GM18499 (cell line): ENCODE results near the gene INO80D.
"Not testable (repeated sequence)": the region's sequence is repeated elsewhere in the genome, so short reads cannot be mapped to it uniquely, and the experiment has no call there.

Source experiments
- ATAC-seq: cut with Tn5 transposase; IDR thresholded peaks from one replicate; pipeline ENCODE4 v1.9.1; 2021; ENCODE audit warnings: moderate number of reproducible peaks; ENCODE audit not compliant: insufficient read depth, unreplicated experiment

INO80D gene, protein sequence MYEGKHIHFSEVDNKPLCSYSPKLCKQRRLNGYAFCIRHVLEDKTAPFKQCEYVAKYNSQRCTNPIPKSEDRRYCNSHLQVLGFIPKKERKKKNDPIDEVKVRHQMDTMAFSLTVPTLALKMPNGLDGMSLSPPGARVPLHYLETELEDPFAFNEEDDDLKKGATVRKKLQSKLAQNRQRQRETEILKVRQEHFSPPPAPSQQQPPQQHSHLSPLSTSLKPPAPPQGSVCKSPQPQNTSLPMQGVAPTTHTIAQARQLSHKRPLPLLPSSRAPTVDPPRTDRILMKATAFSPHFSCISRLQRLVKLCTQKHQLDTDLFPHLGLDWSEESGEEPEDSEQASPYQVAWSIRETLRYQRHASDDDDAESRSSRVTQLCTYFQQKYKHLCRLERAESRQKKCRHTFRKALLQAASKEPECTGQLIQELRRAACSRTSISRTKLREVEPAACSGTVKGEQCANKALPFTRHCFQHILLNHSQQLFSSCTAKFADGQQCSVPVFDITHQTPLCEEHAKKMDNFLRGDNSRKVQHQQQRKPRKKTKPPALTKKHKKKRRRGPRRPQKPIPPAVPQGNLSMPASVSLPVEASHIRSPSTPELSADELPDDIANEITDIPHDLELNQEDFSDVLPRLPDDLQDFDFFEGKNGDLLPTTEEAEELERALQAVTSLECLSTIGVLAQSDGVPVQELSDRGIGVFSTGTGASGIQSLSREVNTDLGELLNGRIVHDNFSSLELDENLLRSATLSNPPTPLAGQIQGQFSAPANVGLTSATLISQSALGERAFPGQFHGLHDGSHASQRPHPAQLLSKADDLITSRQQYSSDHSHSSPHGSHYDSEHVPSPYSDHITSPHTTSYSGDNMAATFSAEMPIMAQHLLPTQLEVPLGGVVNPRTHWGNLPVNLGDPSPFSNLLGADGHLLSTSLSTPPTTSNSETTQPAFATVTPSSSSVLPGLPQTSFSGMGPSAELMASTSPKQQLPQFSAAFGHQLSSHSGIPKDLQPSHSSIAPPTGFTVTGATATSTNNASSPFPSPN

DNA sequence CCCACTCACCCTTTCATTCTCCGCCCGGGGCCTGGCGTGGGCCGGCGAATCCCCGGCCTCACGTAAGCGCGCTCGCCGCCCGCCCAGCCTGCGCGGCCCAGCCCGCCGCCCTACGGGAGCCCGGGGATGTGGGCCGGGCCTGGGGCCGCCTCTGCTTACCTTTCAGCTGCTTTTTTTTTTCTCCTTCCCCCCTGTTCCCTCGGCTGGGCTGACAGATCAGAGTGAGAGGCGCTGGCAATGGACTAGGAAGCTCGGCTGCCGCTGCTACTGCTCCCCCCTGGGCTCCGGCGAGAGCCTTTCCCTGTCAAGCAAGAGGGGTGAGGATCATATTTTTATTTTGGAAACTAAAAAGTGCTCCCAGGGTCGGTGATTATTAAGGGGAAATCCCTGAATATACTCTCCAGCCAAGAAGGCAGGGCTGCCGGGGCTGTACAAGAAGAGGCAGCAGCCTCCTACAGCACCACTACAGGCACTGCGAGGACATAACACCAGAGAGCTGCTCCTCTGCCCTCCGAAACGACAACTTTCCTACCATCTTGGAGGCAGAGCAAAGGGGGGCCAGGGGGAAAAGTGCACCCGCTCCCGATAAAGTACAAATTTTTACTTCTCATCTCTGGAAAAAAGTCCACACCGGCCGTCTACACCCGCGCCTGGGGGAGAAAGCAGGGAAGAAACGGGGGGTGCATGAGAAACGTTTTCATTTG, at the start of gene INO80D:
INO80D (minus strand) TSS at position 433 of the 704 bp plus-strand sequence. CDS start 23,158 bp downstream, outside the sequence.
- ATAC-seq: peak; percentile 71

DNA sequence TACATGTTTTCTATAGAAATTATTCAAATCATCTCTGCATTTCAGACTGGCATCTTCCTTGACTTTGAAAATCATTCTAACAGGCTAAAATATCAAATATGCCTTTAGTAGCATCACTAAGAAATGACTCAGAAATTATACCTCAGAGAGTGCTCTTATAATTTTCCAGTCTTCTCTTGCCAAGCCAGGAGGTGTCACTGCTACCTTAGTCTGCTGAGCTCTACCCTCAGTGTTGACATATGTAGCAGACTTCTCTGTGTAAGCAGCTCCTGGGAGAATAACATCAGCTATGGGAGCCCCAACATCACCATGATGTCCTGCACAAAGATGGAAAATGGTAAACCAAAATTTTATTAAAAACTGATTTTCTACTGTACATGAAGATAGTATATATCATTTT, 41.7 kb upstream of the INO80D start:
- no peak for ATAC-seq

DNA sequence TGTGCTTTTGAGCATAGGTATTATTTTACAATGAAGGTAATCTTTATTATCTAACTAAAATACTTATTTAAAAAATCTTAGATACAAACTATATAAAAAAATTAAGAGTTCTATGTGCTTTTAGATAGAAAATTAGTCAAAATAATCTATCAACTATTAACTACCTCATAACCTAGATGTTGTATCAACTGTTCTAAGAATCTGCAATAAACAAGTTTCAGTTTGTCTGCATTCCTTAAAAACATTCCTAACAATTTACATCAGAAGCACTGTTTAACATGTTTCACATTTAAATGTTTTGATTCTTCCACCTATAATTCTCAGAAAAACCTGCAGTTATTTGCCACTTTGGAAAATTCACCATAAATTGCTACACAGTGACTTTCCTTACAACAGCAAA, 39.9 kb upstream of the INO80D start:
- no peak for ATAC-seq

DNA sequence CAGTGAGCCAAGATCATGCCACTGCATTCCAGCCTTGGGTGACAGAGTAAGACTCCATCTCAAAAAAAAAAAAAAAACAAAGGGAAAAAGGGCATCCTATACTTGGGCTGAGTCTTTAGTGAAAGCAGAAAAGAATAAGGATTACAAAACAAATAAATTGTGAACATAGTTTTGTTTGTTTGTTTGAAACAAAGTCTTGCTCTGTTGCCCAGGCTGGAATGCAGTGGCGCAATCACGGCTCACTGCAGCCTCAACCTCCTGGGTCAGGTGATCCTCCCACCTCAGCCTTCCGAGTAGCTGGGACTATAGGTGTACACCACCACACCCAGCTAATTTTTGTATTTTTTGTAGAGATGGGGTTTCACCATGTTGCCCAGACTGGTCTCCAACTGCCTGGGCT, 36.6 kb upstream of the INO80D start:
- not testable (repeated sequence) for ATAC-seq

DNA sequence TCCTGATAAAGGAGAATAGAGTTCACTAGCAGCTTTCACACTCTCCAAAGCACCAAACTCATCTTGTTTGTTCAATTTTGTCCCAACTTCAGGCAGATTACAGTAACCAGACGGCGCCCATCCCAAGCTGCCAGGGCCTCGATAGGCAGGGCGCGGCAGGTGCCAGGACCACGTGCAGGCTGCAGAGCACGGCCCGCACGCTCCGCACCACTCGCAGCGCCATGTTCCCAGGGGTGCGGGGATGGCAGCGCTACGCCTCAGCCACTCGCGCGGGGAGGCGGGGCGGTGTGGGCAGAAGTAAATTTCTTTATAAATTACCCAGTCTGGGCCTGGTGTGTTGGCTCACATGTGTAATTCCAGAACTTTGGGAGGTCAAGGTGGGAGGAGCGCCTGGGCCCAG, 30.3 kb upstream of the INO80D start:
- no peak for ATAC-seq

DNA sequence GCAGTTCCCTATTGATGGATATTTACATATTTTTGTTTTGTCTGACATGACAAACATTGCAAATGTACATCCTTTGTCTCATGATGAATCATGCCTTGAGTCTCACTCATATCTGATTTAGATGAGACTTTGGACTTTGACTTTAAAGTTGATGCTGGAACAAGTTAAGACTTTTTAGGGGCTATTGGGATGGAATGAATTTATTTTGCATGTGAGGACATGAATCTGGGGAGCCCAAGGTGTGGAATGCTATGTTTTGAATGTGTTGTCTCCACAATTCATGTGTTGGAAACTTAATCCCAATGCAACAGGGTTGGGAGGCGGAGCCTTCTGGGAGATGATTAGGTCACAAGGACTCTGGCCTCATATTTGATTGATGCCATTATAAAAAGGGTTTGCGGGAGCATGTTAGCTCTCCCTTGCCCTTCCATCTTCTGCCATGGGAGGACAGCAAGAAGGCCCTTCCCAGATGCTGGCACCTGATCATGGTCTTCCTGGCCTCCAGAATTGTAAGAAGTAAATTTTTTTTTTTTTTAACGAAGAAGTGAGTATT, 29.1 kb upstream of the INO80D start:
- ATAC-seq: no peak

DNA sequence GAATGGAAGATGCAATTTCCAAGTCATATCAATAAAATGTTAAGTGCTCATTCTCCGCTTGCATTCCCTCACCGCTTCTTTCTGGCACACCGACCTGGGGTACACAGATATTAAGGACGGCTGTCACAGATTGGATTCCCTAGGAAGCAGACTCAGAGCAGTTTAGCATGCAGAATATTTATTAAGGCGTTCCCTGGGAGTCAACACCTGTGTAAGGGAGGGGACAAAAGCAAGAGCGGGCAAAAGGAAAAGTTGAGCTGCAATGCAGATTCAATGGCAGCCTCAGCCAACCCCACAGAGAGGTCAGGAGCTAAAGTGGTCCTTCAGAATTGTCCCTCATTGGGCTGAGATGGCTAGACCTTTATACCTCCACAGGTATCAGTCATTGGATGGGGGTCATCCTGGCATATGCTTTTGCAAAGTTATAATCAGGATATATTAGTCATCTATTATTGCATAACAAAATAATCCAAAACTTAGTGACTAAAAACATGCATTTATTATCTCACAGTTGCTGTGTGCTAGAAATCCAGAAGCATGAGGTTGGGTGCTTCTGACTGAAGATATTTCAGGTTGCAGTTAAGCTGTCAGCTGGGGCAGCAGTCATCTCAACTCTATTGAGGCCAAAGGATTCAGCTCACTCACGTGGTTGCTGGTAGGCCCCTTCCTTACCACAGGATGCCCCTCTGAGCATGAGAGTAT, 27.0 kb upstream of the INO80D start:
- ATAC-seq: no peak

DNA sequence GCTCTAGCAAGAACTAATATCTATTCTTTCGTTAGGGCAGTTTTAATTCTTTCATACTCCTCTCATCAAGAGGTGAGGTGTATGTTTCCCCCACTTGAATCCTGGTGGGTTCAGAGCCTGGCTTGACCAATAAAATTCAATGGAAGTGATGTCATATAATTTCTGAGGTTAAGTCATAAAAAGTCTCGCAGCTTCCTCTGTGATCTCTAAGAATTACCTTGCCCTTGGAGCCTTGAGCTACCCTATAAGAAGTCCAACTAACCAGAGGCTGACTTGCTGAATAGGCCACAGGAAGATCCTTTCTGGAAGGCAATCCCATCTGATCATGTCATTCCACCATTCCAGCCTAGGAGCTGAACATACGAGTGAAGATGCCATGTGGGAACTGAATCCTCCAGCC, 26.1 kb upstream of the INO80D start:
- ATAC-seq: no peak

DNA sequence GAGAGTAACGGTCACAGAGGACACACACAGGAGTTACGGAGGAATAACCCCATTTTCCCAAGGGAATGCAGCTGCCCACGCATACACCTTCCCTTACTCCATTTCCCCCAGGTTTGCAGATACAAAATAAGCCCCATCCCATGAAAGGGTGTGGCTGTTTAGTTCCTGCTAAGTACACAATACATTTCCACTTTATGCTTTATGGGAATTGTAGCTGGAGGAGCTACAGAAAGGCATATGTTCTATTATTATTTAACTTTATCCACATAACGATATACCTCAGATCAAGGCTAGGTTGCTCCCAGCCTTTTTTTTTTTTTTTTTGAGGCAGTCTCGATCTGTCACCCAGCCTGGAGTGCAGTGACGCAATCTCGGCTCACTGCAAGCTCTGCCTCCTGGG, 22.7 kb upstream of the INO80D start:
- ATAC-seq: no peak

DNA sequence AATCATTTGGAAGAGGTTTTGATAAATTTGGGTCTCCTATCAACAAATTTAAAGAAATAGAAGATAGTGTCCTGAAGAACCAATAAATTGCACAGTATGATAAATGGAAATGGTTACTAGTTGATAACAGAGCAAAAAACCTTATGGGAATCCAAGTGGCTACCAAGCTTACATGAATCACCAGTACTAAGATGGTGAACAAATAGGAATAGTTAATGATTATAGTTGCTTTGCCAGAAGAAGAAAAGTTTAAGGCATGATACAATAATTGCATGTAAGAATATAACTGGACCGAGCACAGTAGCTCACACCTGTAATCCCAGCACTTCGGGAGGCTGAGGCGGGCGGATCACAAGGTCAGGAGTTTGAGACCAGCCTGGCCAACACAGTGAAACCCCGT, 19.6 kb upstream of the INO80D start:
- ATAC-seq: no peak

DNA sequence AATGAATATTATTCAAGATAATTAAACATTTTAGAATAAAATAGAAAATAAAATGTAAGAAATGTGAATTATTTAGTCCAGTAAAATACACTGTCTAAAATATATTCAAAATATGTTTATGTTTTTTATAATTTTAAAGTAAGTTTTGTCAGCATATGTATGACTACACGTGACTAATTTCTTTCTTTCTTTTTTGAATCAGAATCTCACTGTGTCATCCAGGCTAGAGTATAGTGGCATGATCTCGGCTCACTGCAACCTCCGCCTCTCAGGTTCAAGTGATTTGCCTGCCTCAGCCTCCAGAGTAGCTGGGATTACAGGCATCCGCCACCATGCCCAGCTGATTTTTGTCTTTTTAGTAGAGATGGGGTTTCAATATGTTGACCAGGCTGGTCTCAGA, 19.1 kb upstream of the INO80D start:
- no peak for ATAC-seq

DNA sequence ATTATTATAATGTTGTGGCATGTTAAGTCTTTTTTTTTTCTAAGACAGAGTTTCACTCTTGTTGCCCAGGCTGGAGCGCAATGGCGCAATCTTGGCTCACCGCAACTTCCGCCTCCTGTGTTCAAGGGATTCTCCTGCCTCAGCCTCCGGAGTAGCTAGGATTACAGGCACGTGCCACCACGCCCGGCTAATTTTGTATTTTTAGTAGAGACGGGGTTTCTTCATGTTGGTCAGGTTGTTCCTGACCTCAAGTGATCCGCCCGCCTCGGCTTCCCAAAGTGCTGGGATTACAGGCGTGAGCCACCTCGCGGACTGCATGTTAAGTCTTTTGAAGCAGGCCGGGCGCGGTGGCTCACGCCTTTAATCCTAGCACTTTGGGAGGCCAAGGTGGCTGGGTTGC, 12.9 kb upstream of the INO80D start:
- not testable (repeated sequence) for ATAC-seq

DNA sequence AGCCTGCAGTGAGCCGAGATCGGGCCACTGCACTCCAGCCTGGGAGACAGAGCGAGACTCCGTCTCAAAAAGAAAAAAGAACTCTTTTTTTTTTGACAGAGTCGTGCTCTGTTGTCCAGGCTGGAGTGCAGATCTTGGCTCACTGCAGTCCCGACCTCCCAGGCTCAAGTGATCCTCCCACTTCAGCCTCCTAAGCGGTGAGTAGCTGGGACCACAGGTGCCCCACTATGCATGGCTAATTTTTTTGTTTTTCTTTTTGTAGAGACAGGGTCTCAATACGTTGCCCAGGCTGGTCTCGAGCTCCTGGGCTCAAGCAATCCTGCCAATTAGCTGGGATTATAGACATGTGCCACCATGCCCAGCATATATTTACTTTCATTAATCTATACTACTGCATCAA, 12.5 kb upstream of the INO80D start:
- ATAC-seq: no peak

DNA sequence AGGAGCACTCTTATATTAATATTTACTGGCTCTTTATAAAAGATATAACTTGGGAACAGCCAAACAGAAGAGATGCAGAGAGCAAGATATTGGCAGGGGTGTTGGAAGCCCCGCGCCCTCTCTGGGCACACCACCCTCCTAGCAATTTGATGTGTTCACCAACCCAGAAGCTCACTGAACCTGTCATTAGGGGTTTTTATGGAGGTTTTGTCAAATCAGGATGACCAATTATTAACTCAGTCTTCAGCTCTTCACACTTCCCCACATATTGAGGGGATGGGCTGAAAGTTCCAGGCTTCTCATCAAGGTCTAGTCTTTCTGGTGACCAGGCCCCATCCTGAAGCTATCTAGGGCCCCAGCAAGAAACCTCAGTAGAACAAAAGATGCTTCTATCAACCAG, 10.9 kb upstream of the INO80D start:
- ATAC-seq: no peak

DNA sequence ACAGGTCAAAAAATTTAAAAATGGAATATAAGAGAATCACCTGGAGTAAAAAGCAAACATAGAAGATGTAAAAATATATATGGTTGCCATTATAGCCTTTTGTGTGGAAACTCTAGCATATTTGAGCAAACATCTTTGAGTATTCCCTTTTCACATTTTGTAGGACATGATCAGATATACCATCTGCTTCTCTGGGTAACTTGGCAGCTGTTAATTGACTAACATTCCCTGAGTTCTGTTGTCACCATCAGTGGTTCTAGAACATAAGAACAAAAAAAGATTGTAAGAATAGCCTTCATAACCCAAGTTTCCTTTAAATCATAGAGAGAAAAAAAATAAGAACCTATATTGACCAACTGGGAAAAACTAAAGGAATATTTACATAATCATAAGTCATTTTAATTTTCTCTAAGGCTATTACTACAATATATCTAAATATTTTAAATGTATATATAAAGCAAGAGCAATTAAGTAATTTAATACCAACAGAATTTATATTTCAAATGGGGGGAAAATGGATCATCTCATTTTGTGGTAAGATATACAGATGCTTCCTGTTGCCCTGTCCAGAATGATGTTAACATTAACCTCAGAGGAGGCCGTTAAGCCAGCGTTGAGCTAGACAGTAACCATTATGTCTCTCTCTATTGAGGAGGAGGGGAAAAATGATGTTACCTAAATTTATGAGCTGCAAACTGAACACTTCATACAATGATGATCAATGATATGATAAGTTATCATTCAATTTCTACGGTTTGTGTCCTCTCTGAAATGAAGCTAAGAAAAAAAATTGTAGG, 9.8 kb upstream of the INO80D start:
- ATAC-seq: no peak

DNA sequence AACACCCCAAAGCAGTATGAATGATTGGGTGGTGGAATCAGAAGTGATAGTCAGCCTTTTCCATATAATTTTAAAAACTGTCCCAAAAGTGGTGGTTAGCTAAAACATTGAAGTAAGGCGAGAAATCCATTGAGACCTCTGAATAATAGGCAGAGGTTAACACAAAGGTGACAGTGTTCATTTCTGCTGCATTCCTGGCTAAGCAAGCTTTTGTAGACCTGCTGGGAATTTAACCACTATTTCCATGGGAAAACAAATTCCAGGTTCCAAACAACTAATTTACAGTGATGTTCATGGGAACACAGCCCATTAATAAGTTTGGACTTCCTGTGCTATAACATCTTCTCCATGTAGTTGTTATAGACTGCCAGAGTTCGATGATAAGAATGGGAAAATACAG, 6.3 kb upstream of the INO80D start:
- no peak for ATAC-seq

DNA sequence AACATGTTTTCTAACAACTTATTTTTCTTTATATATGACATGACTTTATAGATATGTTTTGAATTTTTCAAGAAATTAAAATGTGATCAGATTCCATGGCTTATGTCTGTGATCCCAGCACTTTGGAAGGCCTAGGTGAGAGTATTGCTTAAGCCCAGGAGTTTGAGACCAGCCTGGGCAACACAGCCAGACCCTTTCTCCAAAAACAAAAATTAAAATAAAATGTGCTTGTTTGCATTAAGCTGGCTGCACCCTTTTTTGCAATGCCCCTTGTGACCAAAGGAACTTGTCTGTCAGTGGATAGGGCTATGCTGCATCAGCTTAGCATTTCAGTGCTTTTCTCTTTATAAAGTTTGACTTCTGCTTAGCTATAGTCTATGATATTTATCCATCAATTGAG, 2.3 kb upstream of the INO80D start:
- ATAC-seq: no peak

DNA sequence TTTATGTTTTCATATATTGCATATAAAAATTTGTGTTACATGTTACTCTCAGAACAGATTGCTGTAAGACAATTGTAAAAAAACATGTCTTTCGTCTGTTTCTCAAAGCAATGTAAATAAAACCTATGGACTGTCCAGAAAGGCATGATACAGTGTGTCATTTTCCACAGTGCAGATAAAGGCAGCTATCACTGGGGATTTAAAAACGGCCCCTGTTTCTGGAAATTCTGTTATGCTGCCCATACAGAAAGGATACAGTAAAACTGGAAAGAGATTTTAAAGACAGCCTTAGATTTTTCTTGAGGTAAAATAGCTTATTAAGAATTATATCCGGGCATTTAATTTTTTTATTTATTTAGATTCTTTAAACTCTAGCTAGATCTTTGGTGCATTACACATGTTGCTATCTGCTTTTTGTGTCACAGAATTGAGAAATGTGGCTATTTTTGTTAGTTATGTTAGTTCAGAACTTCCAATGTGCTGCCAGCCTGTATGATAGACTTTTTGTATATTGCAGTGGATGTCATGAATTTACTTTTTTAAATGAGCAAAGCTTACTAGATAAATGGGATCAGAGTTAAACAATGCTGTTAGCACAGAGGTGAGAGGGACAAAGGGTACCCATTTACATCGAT, 859 bp upstream of the INO80D start:
- no peak for ATAC-seq
